ENCODE results near the gene C3orf20.

DNA sequence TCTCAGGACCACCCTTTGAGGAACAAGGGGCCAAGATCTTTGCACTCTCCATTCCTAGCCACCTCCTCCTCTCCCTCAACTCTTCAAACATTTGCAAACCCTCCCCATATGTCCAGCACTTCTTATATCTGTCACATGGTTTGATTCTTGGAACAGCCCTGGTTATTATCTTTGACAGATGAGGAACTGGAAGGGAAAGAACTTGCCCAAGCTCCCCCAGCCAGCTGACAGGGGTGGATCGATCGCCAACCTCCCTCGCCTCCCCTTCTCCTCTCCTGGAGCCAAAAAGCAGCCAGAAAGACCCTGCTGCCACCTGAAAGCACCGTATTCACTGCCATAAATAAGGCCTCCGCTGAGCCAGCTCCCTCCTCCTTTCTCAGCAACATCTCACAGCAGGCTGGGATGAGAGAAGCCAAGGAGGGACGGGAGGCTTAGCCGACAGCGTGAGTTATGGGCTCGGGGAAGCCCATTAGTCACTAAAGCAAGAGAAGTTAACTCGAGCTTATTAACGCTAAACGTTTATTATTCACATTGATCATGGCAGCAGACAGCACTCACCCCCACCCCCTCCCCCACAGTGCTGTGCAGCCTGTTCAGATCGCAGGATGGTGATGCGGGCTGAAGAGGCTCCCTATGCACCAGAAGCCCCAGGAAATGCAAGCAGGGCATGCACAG, 121.6 kb downstream of the C3orf20 start:
- no peak for TF ChIP-seq SP1 (IDR thresholded peaks at IDR 0.05)
- TF ChIP-seq FOXM1 (IDR thresholded peaks at IDR 0.05; ENCODE audit: borderline replicate concordance), result no peak
- TF ChIP-seq ELF4 (IDR thresholded peaks at IDR 0.05), result no peak
- no peak for TF ChIP-seq FOXA1 (IDR thresholded peaks at IDR 0.05)
- no peak for TF ChIP-seq L3MBTL2 (conservative IDR thresholded peaks at IDR 0.05)
- no peak for TF ChIP-seq SUZ12 (IDR thresholded peaks at IDR 0.05)
- TF ChIP-seq FOXK2 (IDR thresholded peaks at IDR 0.05), result no peak
- no peak for TF ChIP-seq ARNT (IDR thresholded peaks at IDR 0.05)
- TF ChIP-seq, protein P1, sequence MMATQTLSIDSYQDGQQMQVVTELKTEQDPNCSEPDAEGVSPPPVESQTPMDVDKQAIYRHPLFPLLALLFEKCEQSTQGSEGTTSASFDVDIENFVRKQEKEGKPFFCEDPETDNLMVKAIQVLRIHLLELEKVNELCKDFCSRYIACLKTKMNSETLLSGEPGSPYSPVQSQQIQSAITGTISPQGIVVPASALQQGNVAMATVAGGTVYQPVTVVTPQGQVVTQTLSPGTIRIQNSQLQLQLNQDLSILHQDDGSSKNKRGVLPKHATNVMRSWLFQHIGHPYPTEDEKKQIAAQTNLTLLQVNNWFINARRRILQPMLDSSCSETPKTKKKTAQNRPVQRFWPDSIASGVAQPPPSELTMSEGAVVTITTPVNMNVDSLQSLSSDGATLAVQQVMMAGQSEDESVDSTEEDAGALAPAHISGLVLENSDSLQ (IDR thresholded peaks at IDR 0.05), result peak; percentile 65; the same call in 1 of the 2 replicates
- no peak for TF ChIP-seq BHLHE40 (IDR thresholded peaks at IDR 0.05; ENCODE audit: borderline replicate concordance)
- TF ChIP-seq LEF1 (IDR thresholded peaks at IDR 0.05; ENCODE audit: borderline replicate concordance), result no peak
- no peak for TF ChIP-seq HDGF (IDR thresholded peaks at IDR 0.05; ENCODE audit: borderline replicate concordance)
- no peak for TF ChIP-seq ZNF384 (IDR thresholded peaks at IDR 0.05)
- TF ChIP-seq NFRKB (IDR thresholded peaks at IDR 0.05), result no peak
